A673 (cell line): ENCODE data around the gene TAS2R40. TPM values are rescaled to one million over a fixed set of nuclear protein-coding genes. Genes with fewer than 3 reads are reported as not detected.

Experiments
- BruUV-seq: library from RNA; stranded (reverse); fragments of 400-500 nt; replicated peaks from 2 replicates; lab custom pipeline; 2021; lab: Mats Ljungman, UMichigan
- CTCF ChIA-PET: fragments of 300-600 bp; sonication (Branson Sonifier 250); formaldehyde crosslinking; loops from one replicate; lab custom pipeline; 2022; ENCODE audit warnings: antibody characterized with exemption; lab: Charles Lee
- POLR2A ChIA-PET: fragments of 300-600 bp; sonication (Branson Sonifier 250); formaldehyde crosslinking; loops from one replicate; lab custom pipeline; 2022; ENCODE audit warnings: antibody characterized with exemption; ENCODE audit not compliant: low non-redundant PET; lab: Charles Lee
- DNase-seq: peaks from one replicate; pipeline ENCODE4 v3.0.0-alpha.2; 2015; ENCODE audit warnings: low spot score
- H3K27ac ChIP-seq: fragments of 200-600 bp; sonication (generic); 2 replicates; pipeline ENCODE4 v1.5.1; 2016; ENCODE audit warnings: mixed run types, low read depth, mild to moderate bottlenecking, mixed read lengths, antibody characterized with exemption, low read length; ENCODE audit not compliant: poor library complexity, severe bottlenecking
- H3K27me3 ChIP-seq: fragments of 200-600 bp; sonication (generic); replicated peaks from 2 replicates; pipeline ENCODE4 v1.6.1; 2017; ENCODE audit warnings: mixed run types, low read depth, mild to moderate bottlenecking, mixed read lengths, antibody characterized with exemption, low read length; ENCODE audit not compliant: insufficient read depth, poor library complexity
- H3K36me3 ChIP-seq: fragments of 200-600 bp; sonication (generic); 2 replicates; pipeline ENCODE4 v1.6.1; 2016; ENCODE audit warnings: mixed run types, mild to moderate bottlenecking, mixed read lengths, antibody characterized with exemption, low read length; ENCODE audit not compliant: insufficient read depth, poor library complexity, severe bottlenecking
- H3K4me1 ChIP-seq: fragments of 200-600 bp; sonication (generic); 2 replicates; pipeline ENCODE4 v1.6.1; 2017; ENCODE audit warnings: mixed run types, mild to moderate bottlenecking, mixed read lengths, antibody characterized with exemption, low read length; ENCODE audit not compliant: insufficient read depth, poor library complexity, severe bottlenecking
- H3K4me3 ChIP-seq: fragments of 200-600 bp; sonication (generic); 2 replicates; pipeline ENCODE4 v1.5.1; 2016; ENCODE audit warnings: low read depth, mixed run types, mild to moderate bottlenecking, mixed read lengths, low read length; ENCODE audit not compliant: poor library complexity, severe bottlenecking
- H3K9me3 ChIP-seq: fragments of 200-600 bp; sonication (generic); 2 replicates; pipeline ENCODE4 v1.6.1; 2016; ENCODE audit warnings: mixed run types, low read depth, mild to moderate bottlenecking, mixed read lengths, antibody characterized with exemption, low read length; ENCODE audit not compliant: poor library complexity, severe bottlenecking
- EZH2 ChIP-seq: fragments of 200-600 bp; sonication (generic); IDR thresholded peaks from 2 replicates; pipeline ENCODE4 v1.6.1; 2017; ENCODE audit warnings: borderline replicate concordance, low read depth, mild to moderate bottlenecking, mixed read lengths, antibody characterized with exemption, low read length; ENCODE audit not compliant: poor library complexity, severe bottlenecking
- intact Hi-C: fragments of 100-400 bp; cut with micrococcal nuclease; formaldehyde crosslinking; loops from one replicate; pipeline ENCODE4 v1.10.0; 2022; ENCODE audit not compliant: unreplicated experiment
- total RNA-seq: library from RNA; stranded (reverse); gene quantifications from 2 replicates; pipeline ENCODE4 v1.2.3, GENCODE V29; 2021
- TF ChIP-seq, protein P1 (sequence below): fragments of 300-800, 200-600 bp; sonication (generic); conservative IDR thresholded peaks from 2 replicates; pipeline ENCODE4 v1.5.1; 2017; ENCODE audit warnings: low read depth, mild to moderate bottlenecking, antibody characterized with exemption, low read length, moderate library complexity, mixed read lengths

TAS2R40 gene
- total RNA-seq, 1 experiment from 2014 or later, result not detected

DNA sequence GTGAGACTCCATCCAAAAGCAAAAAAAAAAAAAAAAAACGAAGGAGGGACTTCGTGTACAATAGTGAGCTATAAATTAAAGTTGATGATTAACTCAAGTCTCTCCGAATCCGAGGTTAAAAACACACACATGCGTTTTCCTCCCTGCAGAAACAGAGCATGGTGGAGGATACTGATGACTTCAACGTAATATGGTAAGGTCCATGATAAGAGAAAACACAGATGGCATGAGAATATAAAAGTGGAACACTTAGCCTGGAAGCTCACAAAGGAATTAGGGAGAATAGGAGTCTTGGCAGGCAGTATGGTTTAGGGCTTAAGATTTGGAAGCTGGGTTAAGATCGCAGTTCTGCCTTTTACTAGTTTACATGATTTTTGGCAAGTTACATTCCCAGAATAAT, 21.3 kb downstream of the TAS2R40 start:
- no TSS peak for BruUV-seq
- ChIA-PET CTCF (interaction anchor here (0.6 kb wide), 1 partner anchor 173 kb away, joined by 5 read pairs; no protein-coding TSS in a partner anchor), POLR2A (interaction anchor here (0.6 kb wide), 1 partner anchor 55 kb away, joined by 5 read pairs; no protein-coding TSS in a partner anchor)
- Histone ChIP-seq H3K4me3 (no peak overlapping the region), H3K27ac (no peak overlapping the region), H3K9me3 (no peaks in the 10 kb centered on the region), H3K36me3 (no peaks in the 10 kb centered on the region), H3K27me3 (no peaks in the 10 kb centered on the region), H3K4me1 (peaks cover 6% of the 10 kb centered on the region)
- no peak for DNase-seq
- intact Hi-C loops, result no loop called here
- TF ChIP-seq, protein P1, sequence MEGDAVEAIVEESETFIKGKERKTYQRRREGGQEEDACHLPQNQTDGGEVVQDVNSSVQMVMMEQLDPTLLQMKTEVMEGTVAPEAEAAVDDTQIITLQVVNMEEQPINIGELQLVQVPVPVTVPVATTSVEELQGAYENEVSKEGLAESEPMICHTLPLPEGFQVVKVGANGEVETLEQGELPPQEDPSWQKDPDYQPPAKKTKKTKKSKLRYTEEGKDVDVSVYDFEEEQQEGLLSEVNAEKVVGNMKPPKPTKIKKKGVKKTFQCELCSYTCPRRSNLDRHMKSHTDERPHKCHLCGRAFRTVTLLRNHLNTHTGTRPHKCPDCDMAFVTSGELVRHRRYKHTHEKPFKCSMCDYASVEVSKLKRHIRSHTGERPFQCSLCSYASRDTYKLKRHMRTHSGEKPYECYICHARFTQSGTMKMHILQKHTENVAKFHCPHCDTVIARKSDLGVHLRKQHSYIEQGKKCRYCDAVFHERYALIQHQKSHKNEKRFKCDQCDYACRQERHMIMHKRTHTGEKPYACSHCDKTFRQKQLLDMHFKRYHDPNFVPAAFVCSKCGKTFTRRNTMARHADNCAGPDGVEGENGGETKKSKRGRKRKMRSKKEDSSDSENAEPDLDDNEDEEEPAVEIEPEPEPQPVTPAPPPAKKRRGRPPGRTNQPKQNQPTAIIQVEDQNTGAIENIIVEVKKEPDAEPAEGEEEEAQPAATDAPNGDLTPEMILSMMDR, result no peak
- no peak for TF ChIP-seq EZH2

DNA sequence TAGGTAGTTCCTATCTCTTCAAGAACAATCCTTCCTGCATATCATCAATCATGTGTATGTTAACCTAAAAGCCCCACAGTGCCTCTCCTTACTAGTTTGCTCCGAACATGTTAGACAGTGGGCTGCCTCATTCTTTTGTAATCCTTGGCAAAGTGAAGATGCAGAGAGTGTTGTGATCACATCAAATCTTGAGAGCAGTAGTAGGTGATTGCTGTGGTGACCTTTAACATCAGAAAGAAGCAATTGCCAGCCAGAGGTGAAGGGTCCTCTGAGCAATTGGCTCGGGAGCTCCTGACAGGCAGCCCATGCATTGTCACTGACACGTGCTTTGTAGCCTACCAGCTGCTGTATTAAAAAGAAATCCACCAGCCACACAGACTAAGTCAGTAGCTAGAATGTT, 21.8 kb downstream of the TAS2R40 start:
- Histone ChIP-seq H3K27me3 (no peaks in the 10 kb centered on the region), H3K4me3 (no peak overlapping the region), H3K27ac (no peak overlapping the region), H3K36me3 (no peaks in the 10 kb centered on the region), H3K9me3 (no peaks in the 10 kb centered on the region), H3K4me1 (peaks cover 6% of the 10 kb centered on the region)
- no TSS peak for BruUV-seq
- POLR2A ChIA-PET, result interaction anchor here (0.6 kb wide), 1 partner anchor 54 kb away, joined by 5 read pairs; no protein-coding TSS in a partner anchor
- CTCF ChIA-PET, result interaction anchor here (0.6 kb wide), 2 partner anchors 173 to 797 kb away, joined by 3 to 5 read pairs; no protein-coding TSS in a partner anchor
- DNase-seq, result no peak
- no peak for TF ChIP-seq EZH2
- TF ChIP-seq, protein P1, result no peak
- intact Hi-C loops, result no loop called here

DNA sequence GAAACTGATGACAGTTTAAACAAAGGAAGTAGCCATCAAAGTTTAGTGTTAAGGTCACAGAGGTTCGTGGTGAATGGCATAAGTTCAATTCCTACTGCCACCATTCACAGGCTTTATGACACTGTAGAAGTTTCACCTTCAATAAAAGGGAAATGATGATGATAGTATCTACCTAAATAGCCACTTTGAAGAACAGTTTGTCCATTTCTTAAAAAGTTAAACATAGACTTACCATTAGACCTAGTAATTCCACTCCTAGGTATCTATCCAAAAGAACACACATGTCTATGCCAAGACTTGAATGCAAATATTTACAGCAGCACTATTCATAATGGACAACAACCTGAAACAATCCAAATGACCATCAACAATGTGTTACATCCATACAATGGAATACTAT, 22.5 kb downstream of the TAS2R40 start:
- ChIA-PET CTCF (interaction anchor here (0.6 kb wide), 1 partner anchor 797 kb away, joined by 3 read pairs; no protein-coding TSS in a partner anchor), POLR2A (no interaction called here)
- Histone ChIP-seq H3K4me3 (no peak overlapping the region), H3K27ac (no peak overlapping the region), H3K27me3 (no peaks in the 10 kb centered on the region), H3K36me3 (no peaks in the 10 kb centered on the region), H3K9me3 (no peaks in the 10 kb centered on the region), H3K4me1 (peaks cover 6% of the 10 kb centered on the region)
- intact Hi-C loops, result no loop called here
- DNase-seq, result no peak
- no peak for TF ChIP-seq EZH2
- TF ChIP-seq, protein P1, result no peak
- BruUV-seq, result no TSS peak
